CD4-positive, alpha-beta T cell (primary cell): ENCODE data around the gene PPARG. TPM values are rescaled to one million over a fixed set of nuclear protein-coding genes. Genes with fewer than 3 reads are reported as not detected.
"Not testable (repeated sequence)": the region's sequence is repeated elsewhere in the genome, so short reads cannot be mapped to it uniquely, and the experiment has no call there.

Experiments used
- ATAC-seq: fragments of 200-7000 bp; cut with Tn5 transposase; one replicate; pipeline ENCODE4 v1.10.0; 2022; ENCODE audit warnings: mild to moderate bottlenecking; ENCODE audit not compliant: poor library complexity
- CTCF ChIA-PET: fragments of 350-600 bp; sonication (Branson Sonifier 250); formaldehyde crosslinking; loops from one replicate; lab custom pipeline; 2021; ENCODE audit warnings: antibody characterized with exemption, inconsistent platforms; lab: Charles Lee
- POLR2A ChIA-PET: fragments of 350-600 bp; sonication (Branson Sonifier 250); formaldehyde crosslinking; loops from one replicate; lab custom pipeline; 2021; ENCODE audit warnings: antibody characterized with exemption, inconsistent platforms; lab: Charles Lee
- DNase-seq, 14 experiments: peaks; one replicate each; pipeline ENCODE4 v3.0.0-alpha.2; 2013 to 2020; ENCODE audit warnings: mixed read lengths in 2 of 14
- H3K27ac ChIP-seq, 2 donors: one replicate each; pipeline versions ENCODE4 v1.5.1 to v1.7.0; 2013; ENCODE audit warnings: low read length in 2 of 2, low read depth in 1 of 2, mild to moderate bottlenecking in 1 of 2
- H3K27me3 ChIP-seq, 2 experiments: 1 replicate in 1 of 2; 2 replicates in 1 of 2; pipeline versions ENCODE4 v1.6.1 to v1.7.0; 2013; ENCODE audit warnings: low read length in 2 of 2, control low read depth in 1 of 2, mild to moderate bottlenecking in 1 of 2, moderate library complexity in 1 of 2; ENCODE audit not compliant: insufficient read depth in 2 of 2, control insufficient read depth in 1 of 2
- H3K36me3 ChIP-seq: one replicate; pipeline ENCODE4 v1.6.1; 2013; ENCODE audit warnings: low read length, control low read depth; ENCODE audit not compliant: insufficient read depth
- H3K4me1 ChIP-seq: one replicate; pipeline ENCODE4 v1.6.1; 2013; ENCODE audit warnings: low read length, control low read depth; ENCODE audit not compliant: insufficient read depth
- H3K4me3 ChIP-seq: one replicate; pipeline ENCODE4 v1.5.1; 2013; ENCODE audit warnings: mild to moderate bottlenecking, low read length, moderate library complexity
- H3K9me3 ChIP-seq, 2 experiments: 1 replicate in 1 of 2; 2 replicates in 1 of 2; pipeline versions ENCODE4 v1.6.1 to v1.7.0; 2013; ENCODE audit warnings: low read length in 2 of 2, mild to moderate bottlenecking in 2 of 2, control low read depth in 1 of 2, moderate library complexity in 1 of 2; ENCODE audit not compliant: control insufficient read depth in 1 of 2, insufficient read depth in 1 of 2
- H3K27ac Mint-ChIP-seq: one replicate; pipeline ENCODE4 v1.8.0; 2020; ENCODE audit warnings: mixed read lengths
- H3K27me3 Mint-ChIP-seq: one replicate; pipeline ENCODE4 v1.8.0; 2021; ENCODE audit warnings: mixed read lengths
- H3K36me3 Mint-ChIP-seq: one replicate; pipeline ENCODE4 v1.8.0; 2021; ENCODE audit warnings: low read depth, mixed read lengths
- H3K4me1 Mint-ChIP-seq: one replicate; pipeline ENCODE4 v1.8.0; 2021; ENCODE audit warnings: low read depth, mixed read lengths
- H3K4me3 Mint-ChIP-seq: one replicate; pipeline ENCODE4 v1.8.0; 2020; ENCODE audit warnings: mild to moderate bottlenecking, mixed read lengths
- H3K9me3 Mint-ChIP-seq: one replicate; pipeline ENCODE4 v1.8.0; 2020; ENCODE audit warnings: mixed read lengths
- CTCF ChIP-seq: fragments of 200-600 bp; IDR thresholded peaks from one replicate; pipeline ENCODE4 v1.8.0; 2022; ENCODE audit warnings: antibody characterized with exemption, mild to moderate bottlenecking
- intact Hi-C, 2 experiments: fragments of 100-400 bp; cut with DNase I in 1 of 2; cut with micrococcal nuclease in 1 of 2; formaldehyde crosslinking; loops; one replicate each; pipeline versions ENCODE4 v1.15.1 to v1.9.0; 2023 to 2025; cut with DNase I, micrococcal nuclease
- total RNA-seq, 174 experiments: library from RNA in 2 of 174; stranded (reverse) in 2 of 174; gene quantifications; one replicate each; pipeline ENCODE4 v1.2.3 and lab custom pipeline; 2021 to 2026

PPARG gene
- total RNA-seq, 2 experiments from 2014 or later, result 0.27 to 0.75 TPM

GRCh38 chr3:12447075-12447474 lies 158.2 kb downstream of the PPARG start:
- Mint-ChIP-seq H3K9me3 (no peaks in the 10 kb centered on the region), H3K27ac (no peak overlapping the region), H3K4me3 (no peak overlapping the region), H3K36me3 (no peaks in the 10 kb centered on the region), H3K4me1 (no peaks in the 10 kb centered on the region), H3K27me3 (no peaks in the 10 kb centered on the region)
- no peak for DNase-seq
- Histone ChIP-seq H3K27me3 (no peaks in the 10 kb centered on the region), H3K4me1 (no peaks in the 10 kb centered on the region), H3K4me3 (no peak overlapping the region), H3K9me3 (peaks cover 0 to 5% of the 10 kb centered on the region in 2 experiments), H3K36me3 (no peaks in the 10 kb centered on the region), H3K27ac (no peak overlapping the region)
- CTCF ChIA-PET, result no interaction called here
- POLR2A ChIA-PET, result no interaction called here
- TF ChIP-seq CTCF, result no peak
- intact Hi-C loops, result loop anchor here in 1 of 2 experiments (5.0 kb wide), 1 partner anchor 135 kb away; no protein-coding TSS in a partner anchor
- no peak for ATAC-seq

GRCh38 chr3:12448404-12449202 lies 159.7 kb downstream of the PPARG start:
- H3K4me1 ChIP-seq, H3K4me3 ChIP-seq, POLR2A ChIA-PET, ATAC-seq, H3K4me3 Mint-ChIP-seq, H3K4me1 Mint-ChIP-seq, H3K27ac ChIP-seq, H3K9me3 ChIP-seq, H3K9me3 Mint-ChIP-seq, H3K36me3 ChIP-seq, DNase-seq, H3K27me3 ChIP-seq, H3K27me3 Mint-ChIP-seq, H3K27ac Mint-ChIP-seq, H3K36me3 Mint-ChIP-seq, CTCF ChIA-PET: not testable (repeated sequence)
- intact Hi-C loops, result loop anchor here in 1 of 2 experiments (5.0 kb wide), 1 partner anchor 136 kb away; no protein-coding TSS in a partner anchor

GRCh38 chr3:12449889-12450682 lies 161.2 kb downstream of the PPARG start:
- no peak overlapping the region for H3K27ac Mint-ChIP-seq
- H3K4me1 ChIP-seq, result no peaks in the 10 kb centered on the region
- intact Hi-C loops, result loop anchor here in 1 of 2 experiments (5.0 kb wide), 1 partner anchor 138 kb away; no protein-coding TSS in a partner anchor
- no peak overlapping the region for H3K27ac ChIP-seq
- no peak overlapping the region for H3K4me3 ChIP-seq
- no peaks in the 10 kb centered on the region for H3K4me1 Mint-ChIP-seq
- H3K36me3 Mint-ChIP-seq, result no peaks in the 10 kb centered on the region
- no peaks in the 10 kb centered on the region for H3K27me3 Mint-ChIP-seq
- H3K4me3 Mint-ChIP-seq, result no peak overlapping the region
- ATAC-seq (no peak), DNase-seq (no peak)
- peaks cover 0 to 5% of the 10 kb centered on the region in 2 experiments for H3K9me3 ChIP-seq
- no peak for TF ChIP-seq CTCF
- H3K36me3 ChIP-seq, result no peaks in the 10 kb centered on the region
- no peaks in the 10 kb centered on the region for H3K27me3 ChIP-seq
- ChIA-PET POLR2A (no interaction called here), CTCF (no interaction called here)
- H3K9me3 Mint-ChIP-seq, result no peaks in the 10 kb centered on the region
